HepG2 (cell line): ENCODE measurements around the gene ZMYND10. TPM values are rescaled to one million over a fixed set of nuclear protein-coding genes. Genes with fewer than 3 reads are reported as not detected.

Experiments
- ARID5B ChIP-seq: IDR thresholded peaks from 2 replicates; pipeline ENCODE4 v1.4.0; 2020; ENCODE audit warnings: mild to moderate bottlenecking, missing genetic modification reagents
- BRF2 ChIP-seq: sonication (generic); formaldehyde crosslinking; IDR thresholded peaks from 2 replicates; pipeline ENCODE4 v1.8.1; 2022; ENCODE audit warnings: mild to moderate bottlenecking, missing genetic modification reagents
- E2F1 ChIP-seq: sonication (generic); formaldehyde crosslinking; IDR thresholded peaks from 2 replicates; pipeline ENCODE4 v1.5.0; 2020; ENCODE audit warnings: missing genetic modification reagents
- EZH2 ChIP-seq: conservative IDR thresholded peaks from 2 replicates; pipeline ENCODE4 v1.6.1; 2012; ENCODE audit warnings: mild to moderate bottlenecking, low read depth, low read length, moderate library complexity
- HINFP ChIP-seq: sonication (generic); formaldehyde crosslinking; IDR thresholded peaks from 2 replicates; pipeline ENCODE4 v1.4.0; 2020; ENCODE audit warnings: low read depth, mild to moderate bottlenecking, missing genetic modification reagents
- IKZF5 ChIP-seq: IDR thresholded peaks from 2 replicates; pipeline ENCODE4 v1.6.1; 2018; ENCODE audit warnings: missing genetic modification reagents, mild to moderate bottlenecking, missing compliant biosample characterization
- MAFG ChIP-seq: sonication (generic); formaldehyde crosslinking; IDR thresholded peaks from 2 replicates; pipeline ENCODE4 v1.5.1; 2020; ENCODE audit warnings: mild to moderate bottlenecking, missing genetic modification reagents
- MTA1 ChIP-seq: sonication (generic); formaldehyde crosslinking; IDR thresholded peaks from 2 replicates; pipeline ENCODE4 v1.4.0; 2020; ENCODE audit warnings: missing genetic modification reagents, mild to moderate bottlenecking, borderline replicate concordance
- NFIB ChIP-seq: sonication (generic); formaldehyde crosslinking; IDR thresholded peaks from 2 replicates; pipeline ENCODE4 v1.9.0; 2021; ENCODE audit warnings: missing genetic modification reagents, mild to moderate bottlenecking, borderline replicate concordance
- PLRG1 ChIP-seq: fragments of 450-650 bp; conservative IDR thresholded peaks from 2 replicates; pipeline ENCODE4 v1.6.1; 2016
- TRAFD1 ChIP-seq: sonication (generic); formaldehyde crosslinking; IDR thresholded peaks from 2 replicates; pipeline ENCODE4 v1.5.1; 2020; ENCODE audit warnings: missing genetic modification reagents, mild to moderate bottlenecking, borderline replicate concordance
- ZKSCAN8 ChIP-seq: IDR thresholded peaks from 2 replicates; pipeline ENCODE4 v1.6.1; 2016; ENCODE audit warnings: borderline replicate concordance, missing genetic modification reagents, missing compliant biosample characterization
- ZNF333 ChIP-seq: sonication (generic); formaldehyde crosslinking; IDR thresholded peaks from 2 replicates; pipeline ENCODE4 v1.4.0; 2020; ENCODE audit warnings: mild to moderate bottlenecking, missing genetic modification reagents, borderline replicate concordance
- ZNF772 ChIP-seq: sonication (generic); formaldehyde crosslinking; IDR thresholded peaks from 2 replicates; pipeline ENCODE4 v1.5.0; 2020; ENCODE audit warnings: mild to moderate bottlenecking, missing genetic modification reagents
- ZNF891 ChIP-seq: sonication (generic); formaldehyde crosslinking; IDR thresholded peaks from 2 replicates; pipeline ENCODE4 v1.5.0; 2020; ENCODE audit warnings: mild to moderate bottlenecking, missing genetic modification reagents
- polyA plus RNA-seq, 8 experiments: library from polyadenylated mRNA; depleted of rRNA in 3 of 8; stranded (reverse) in 7 of 8; unstranded in 1 of 8; fragments of >200 nt; fragmentation: Illumina TruSeq in 4 of 8; extraction: Trizol in 4 of 8; gene quantifications; 2 replicates each; pipeline versions ENCODE4 v1.2.1 to v1.2.3, GENCODE V29; 2011 to 2016; ENCODE audit warnings: low read depth in 4 of 8, missing spikeins in 1 of 8, mixed read lengths in 1 of 8; ENCODE audit not compliant: insufficient read depth in 1 of 8
- total RNA-seq, 5 experiments: library from RNA; depleted of rRNA; stranded (reverse); fragments of >200 nt; fragmentation: Illumina TruSeq; extraction: Trizol; gene quantifications; 2 replicates each; pipeline ENCODE4 v1.2.3, GENCODE V29; 2016; ENCODE audit warnings: low read depth in 1 of 5

ZMYND10 gene
- total and polyA plus RNA-seq, 2 of the 13 experiments (the other 11 are each of a cell fraction or from before 2014, with no cell fraction given) = 0.60 to 0.74 TPM

GRCh38 chr3:50298836-50299637 is 46.5 kb downstream of the ZMYND10 start, which contains the start of the genes HYAL3 and NAA80 (continued):
- TF ChIP-seq E2F1 (CRISPR knock-in tag) (no peak), TRAFD1 (no peak), MTA1 (CRISPR knock-in tag) (0 out of 2 replicates have a peak, but pooled peaks have one; percentile 57), ZNF891 (CRISPR knock-in tag) (peak; percentile 66; the same call in 1 of the 2 replicates), ZNF333 (CRISPR knock-in tag) (peak; percentile 2; the same call in 1 of the 2 replicates), BRF2 (no peak; the same call in 1 of the 2 replicates), ZKSCAN8 (no peak), ZNF772 (CRISPR knock-in tag) (peak; percentile 77; the same call in 1 of the 2 replicates), ARID5B (CRISPR knock-in tag) (no peak; the same call in 1 of the 2 replicates), MAFG (no peak), IKZF5 (CRISPR knock-in tag) (peak; percentile 60), PLRG1 (no peak), HINFP (peak; percentile 50), EZH2 (no peak), NFIB (no peak)
